Islet precursor cell (in vitro differentiated cells): Measurements from ENCODE around the gene RANBP3.
"Not testable (repeated sequence)": the region's sequence is repeated elsewhere in the genome, so short reads cannot be mapped to it uniquely, and the experiment has no call there.

ENCODE experiments used
- DNase-seq: peaks from one replicate; pipeline ENCODE4 v3.0.0-alpha.2; 2018

RANBP3 gene

DNA sequence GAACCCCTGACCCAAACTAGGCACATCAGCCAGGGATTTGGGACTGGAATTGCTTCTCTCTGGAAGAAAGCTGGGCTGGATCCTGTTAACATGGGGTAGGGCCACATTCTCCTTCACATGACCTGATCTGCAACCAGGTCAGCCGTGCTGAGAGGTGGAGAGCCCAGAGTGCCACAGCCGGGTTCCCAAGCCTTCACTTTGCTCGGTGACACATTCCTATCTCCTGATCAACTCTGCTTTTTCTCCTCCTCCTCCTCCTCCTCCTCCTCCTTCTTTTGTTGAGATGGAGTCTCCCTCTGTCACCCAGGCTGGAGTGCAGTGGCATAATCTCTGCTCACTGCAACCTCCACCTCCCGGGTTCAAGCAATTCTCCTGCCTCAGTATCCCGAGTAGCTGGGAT, 7.9 kb upstream of the RANBP3 start:
- DNase-seq = not testable (repeated sequence)

DNA sequence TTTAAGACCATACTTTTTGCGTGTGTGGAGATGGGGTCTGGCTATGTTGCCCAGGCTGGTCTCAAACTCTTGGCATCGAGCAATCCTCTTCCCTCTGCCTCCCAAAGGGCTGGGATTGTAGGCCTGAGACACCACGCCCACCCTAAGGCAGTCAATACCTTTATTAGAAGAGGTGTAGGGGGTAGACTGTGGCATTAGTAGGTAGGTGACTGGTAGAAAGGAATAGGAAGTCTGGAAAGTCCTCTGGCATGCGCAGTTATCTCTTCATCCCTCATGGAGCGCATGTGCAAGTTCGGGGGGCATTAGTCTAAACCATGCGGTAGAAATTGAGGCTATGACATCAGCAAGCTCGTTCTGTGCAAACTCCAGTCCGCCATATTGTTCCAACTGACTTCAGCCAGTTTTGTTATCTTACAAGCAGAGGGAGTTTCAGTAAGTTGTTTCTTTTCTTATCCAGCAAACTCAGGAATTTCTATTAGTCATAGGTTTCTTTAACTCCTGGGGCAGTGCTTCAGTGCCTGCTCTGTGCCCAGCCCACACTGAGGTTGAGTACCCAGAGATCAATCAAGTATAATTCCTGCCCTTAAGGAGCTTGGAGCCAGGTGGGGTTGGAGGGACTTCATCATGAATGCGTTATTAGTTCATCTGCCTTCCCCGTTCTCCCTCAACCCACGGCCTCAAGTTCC, 7.3 kb upstream of the RANBP3 start:
- no peak for DNase-seq

DNA sequence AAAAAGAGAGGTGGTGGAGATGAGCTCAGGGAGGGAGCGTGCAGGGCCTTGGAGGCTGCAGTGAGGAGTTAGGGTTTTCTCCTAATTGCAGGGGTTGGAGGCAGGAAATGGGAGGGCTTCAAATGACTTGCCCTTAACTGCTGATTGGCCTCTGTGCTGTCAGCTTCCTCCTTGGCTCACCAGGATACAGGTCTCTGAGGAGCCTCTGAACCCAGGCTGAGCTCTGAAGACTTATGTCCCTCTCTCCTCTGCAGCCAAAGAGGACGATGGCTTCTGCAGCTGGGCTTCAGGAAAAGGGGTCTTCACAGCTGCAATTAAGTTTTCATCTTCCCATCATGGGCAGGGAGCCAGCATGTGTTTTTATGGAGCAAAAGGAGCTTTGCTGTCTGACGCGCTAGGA, 6.7 kb upstream of the RANBP3 start:
- DNase-seq = no peak

DNA sequence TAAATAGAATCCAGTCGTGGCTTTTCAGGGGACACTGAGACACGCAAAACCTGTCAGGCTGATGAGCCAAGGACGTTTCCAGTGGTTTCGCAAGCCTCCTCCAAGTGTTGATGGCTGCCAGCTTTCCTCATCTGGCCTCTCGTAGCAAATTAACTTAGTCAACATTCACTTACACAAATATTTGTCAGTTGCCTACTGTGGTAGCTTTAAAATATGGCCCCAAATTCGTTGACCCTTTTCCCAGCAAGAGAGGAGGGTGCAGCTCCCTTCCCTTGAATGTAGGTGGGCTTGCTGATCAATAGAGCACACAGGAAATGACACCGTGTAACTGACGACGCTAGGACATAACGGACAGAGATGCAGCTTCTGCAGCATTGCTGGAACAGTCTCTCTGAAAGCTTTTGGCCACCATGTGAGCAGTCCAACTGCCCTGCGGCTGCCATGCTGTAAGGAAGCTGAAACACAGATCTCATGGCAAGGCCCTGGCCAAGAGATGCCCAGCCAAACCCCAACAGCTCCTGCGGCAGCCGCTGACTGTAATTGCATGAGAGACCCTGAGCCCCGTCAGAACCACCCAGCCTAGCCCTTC, 5.5 kb upstream of the RANBP3 start:
- no peak for DNase-seq

DNA sequence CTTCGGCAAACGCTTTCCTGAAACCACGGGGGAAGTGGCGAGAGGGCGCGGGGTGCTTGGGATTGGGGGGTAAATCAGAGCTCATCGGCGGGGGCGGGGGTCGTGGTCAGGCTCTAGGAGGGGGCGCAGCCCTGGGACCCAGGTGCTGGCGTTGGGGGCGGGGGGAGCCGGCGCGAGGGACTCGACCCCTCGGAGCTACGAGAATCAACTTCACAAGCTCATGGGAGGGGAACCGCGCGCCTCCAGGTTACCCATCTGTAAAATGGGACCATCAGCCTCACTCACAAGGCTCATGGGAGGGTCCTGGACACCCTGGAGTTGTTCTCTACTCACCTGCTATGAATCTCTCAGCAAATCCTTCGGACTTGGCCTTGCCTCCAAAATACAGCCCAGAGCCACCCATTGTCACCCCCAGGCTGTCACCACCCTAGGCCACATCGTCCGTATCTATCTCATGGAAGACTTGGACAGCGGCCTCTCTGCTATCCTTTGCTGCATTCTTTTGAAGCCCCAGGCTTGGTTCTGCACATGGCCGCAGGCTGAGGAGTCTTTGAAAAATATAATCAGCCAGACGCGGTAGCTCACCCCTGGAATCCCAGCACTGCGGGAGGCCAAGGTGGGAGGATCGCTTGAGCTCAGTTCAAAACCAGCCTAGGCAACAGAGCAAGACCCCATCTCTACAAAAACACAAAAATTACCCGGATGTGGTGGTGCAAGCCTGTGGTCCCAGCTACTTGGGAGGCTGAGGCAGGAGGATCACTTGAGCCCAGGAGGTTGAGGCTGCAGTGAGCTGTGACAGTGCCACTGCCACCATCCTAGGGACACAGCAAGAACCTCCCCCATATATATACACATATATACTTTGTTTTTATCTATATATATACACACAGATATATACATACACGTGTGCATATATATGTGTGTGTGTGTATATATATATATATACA, 939 bp upstream of the RANBP3 start:
- DNase-seq = no peak

DNA sequence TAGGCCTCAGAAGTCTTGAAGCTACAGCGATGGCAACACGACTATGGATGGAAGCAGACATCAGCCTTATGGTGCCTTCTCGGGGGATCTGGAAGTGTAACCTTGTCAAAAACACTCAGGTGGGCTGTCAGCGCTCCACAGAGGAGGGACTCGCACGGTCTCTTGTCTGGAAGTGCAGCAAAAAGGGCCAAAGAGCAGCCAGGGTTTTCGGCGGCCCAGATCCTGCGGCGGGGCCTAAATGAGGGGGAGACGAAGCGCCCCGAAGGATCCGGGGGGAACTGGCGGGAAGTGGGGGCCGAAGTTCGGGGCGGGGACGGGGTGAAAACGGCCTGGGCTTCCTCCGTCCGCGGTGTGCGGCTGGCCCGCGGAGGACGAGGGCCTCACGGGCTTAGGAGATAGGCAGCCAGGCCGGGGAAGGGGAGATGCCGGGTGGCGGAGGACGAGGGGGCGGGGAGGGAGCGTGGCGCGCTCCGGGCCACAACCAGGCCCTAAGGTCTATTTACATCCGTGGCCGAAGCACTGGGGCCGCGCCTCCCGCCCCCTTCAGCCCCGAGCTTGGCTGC, 637 bp downstream of the RANBP3 start:
- no peak for DNase-seq

DNA sequence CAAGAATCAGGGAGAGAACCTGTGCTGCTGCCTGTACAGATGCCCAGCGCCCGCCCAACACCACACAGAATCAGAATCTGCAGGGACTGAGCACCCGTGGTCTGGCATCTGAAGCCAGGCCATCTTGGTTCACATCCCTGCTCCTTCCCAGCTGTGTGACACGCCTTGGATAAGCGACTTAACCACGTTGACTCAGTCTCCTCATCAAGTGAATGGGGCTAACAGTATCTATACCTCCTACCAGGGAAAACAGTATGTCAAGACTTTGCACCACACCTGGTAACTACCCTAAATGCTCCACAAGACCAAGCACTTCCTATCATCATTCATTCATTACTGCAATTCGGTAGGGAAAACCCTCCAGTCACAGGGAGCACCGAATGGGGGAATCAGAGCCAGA, 1.2 kb downstream of the RANBP3 start:
- DNase-seq = no peak

DNA sequence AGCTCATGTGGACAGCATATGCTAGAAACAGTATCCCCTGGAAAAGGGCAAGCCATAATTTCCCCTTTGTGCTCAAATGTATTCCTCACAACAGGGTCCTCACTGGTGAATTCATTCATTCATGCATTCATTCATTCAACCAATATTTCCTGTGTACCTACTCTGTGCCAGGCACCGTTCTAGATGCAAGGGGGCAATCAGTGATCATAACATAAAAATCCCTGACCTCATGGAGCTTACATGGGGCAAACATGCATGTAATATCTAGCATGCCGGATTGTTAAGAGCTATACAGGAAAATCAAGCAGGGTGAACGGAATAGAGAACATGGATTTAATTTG, 2.6 kb downstream of the RANBP3 start:
- DNase-seq = no peak

DNA sequence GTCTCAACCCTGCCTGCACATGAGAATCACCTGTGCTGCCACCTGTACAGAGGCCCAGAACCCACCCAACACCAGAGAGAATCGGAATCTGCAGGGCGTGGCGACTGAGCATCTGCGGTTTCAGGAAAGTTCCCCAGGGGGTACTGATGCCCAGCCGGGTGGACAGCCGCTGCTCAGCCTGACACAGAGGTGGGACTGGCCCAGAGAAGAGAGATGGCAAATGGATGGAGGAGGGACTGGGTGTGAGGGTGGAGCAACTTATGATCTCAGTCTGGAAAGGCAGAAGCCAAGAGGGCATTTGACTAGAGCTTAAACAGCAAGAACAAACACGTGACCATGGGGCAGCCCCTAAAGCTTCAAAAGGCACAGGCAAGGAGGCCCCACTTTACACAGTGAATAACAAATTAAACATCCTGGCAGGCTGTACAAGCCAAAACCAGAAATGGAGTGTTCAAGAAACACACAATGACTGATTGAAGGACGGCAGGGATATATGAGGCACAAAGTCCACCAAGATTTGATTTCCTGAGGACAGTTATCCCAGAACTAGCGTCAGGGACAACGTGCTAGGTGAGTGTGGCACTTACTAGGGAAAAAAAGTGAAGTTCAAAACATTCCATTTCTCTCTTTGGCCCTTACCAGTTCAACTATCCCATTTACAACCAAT, 3.1 kb downstream of the RANBP3 start:
- no peak for DNase-seq

DNA sequence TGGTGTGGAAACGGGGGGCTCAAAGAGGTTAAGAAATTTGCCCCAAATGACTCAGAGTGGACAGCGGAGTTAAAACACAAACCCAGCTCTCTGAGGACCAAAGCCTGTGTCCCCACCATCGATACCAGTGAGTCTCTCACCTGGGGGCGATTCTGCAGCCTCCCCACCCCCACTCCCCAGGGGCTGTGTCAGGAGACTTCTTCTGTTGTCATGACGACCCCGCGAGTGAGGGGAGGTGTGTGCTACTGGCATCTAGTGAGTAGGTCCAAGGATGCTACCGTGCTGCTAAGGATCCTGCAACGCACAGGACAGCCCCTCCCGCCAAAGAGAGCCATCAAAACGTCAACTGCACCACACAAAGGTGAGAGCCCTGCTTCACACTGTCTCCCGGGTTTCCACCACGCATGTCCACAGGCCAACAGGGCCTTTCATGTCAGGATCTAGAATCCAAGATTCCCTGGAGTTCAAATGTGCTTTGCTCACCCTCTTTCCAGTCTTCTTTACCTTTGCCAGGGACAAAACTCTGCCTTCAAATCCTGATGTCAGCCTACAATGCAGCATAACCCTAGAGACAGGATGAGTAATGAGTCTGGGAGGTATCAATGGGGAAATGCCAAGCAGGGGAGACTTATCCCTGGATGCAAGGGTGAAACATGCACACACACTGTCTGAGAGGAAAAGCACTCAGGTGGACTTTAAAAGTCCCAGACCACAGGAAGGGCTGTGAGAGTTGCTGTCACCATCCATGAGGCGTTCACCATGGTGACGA, 3.9 kb downstream of the RANBP3 start:
- no peak for DNase-seq

DNA sequence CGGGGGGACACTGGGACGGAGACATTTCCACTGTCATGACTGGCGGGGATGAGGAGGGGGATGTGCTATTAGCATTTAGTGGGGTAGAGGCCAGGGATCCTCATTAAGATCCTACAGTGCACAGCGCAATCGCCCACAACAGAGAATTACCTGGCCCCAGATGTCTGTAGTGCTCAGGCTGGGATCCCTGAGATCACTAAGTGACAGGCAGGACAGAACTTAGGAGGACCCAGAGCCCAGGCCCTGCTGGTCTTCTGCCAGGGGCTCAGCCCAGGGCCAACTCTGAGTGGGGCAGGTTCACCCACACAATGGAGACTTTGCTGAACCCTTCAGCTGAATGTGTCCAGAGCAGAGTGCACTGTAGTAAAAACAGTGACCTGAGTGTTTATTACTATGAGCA, 4.6 kb downstream of the RANBP3 start:
- no peak for DNase-seq

DNA sequence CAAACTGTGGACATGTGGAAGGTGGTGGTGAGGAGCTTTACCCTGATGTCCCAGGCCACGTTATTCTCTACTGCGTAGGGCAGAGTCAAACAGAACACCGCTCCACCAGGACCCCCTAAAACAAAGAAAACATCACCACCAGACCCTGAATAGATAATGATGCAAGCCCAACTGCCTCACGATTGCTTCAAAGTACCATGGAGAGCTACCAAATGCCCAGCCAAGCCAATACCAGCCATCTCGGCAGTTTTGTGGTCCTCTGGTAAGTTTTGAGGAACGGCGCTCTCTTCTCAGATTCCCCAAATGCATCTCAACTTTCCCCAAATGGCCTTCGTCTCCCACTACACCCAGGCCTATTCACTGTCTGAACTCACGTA, 5.6 kb downstream of the RANBP3 start:
- no peak for DNase-seq

DNA sequence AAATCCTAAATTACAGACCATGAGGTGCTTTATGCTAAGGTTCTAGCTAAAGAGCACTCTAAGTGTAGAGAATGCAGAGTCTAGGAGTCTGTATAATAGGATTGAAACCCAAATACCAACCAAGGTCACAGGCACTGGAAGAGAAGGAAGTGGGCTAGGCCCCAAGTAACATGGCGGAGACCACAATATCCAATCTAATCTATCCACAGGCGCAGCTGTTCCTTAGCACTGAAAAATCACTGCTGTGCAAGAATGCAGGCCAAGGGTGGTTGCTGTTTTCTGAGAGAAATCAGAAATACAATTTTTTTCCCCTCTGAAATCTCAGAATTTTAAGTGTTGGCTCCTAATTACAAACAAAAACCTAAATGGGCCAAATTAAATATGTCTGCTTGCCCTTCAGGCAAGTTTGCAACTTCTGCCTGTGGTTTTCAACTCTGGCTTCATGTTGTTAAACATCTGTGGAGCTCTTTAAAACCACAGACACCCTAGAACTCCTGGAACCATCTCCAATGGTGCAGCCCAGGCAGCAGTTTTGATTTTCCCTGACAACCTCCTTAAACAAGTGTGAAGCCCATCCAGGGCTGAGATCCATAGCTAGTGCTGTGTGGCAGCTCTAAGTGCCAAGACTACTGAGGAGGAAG, 6.1 kb downstream of the RANBP3 start:
- no peak for DNase-seq

DNA sequence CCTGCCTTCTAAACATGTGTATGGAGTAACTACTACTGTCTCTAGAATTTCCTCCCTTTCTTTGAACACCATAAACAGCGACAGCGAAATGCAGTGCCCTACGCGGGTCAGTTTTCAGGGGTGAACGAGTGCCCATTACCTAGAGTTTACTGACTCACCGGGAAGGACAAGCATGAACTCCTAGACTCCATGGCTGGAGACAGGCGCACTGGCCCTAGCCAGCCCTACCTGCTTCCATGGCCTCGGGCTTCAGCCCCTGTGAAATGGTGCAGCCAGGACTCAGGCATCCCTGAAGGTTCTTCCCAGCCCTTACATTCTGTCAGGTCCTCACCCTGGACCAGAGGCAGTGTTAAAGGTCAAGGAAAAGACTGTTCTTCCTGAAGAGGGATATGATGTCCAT, 8.5 kb downstream of the RANBP3 start:
- DNase-seq = no peak

DNA sequence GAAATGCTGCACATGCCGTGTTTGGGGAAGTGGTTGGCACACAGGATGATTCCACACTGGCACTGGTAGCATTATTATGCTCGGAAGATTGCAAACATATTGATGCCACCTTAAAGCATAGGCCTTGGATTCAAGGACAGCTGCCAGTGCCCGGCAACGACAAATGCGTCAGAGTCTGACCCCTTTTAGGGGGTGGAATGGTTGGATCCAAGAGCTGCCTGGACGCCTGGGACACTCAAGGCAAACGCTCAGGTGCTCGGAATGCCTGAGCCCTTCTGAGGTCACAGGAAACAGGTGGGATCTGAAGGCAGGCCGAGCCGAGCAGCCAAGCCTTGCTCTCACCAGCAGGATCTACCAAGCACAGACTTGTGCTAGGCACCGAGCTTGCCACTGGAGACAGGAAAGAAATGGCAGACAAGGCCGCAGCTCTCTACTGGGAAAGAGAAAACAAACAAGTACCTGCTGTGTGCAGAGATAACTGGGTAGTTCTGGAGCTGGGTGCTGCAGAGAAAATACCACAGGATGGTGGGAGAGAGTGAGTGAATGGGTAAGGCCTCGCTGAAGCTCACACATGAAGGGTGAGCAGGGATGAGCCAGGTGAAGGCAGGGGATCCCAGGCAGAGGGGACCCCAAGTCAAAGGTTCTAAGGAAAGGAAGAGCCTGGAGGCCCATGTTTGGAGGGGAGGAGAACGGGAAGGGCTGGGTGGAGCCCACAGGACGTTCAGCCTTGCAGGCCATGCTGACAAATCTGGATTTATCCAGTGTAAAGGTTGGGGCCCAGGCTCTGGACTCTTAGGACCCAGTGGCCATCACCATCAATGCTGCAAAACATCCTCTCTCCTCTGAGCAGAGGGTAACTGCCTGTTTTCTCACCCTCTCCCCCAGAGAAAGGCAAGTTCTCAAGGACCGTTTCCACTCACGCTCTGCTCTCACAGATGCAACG, 9.2 kb downstream of the RANBP3 start:
- peak; percentile 71 for DNase-seq

DNA sequence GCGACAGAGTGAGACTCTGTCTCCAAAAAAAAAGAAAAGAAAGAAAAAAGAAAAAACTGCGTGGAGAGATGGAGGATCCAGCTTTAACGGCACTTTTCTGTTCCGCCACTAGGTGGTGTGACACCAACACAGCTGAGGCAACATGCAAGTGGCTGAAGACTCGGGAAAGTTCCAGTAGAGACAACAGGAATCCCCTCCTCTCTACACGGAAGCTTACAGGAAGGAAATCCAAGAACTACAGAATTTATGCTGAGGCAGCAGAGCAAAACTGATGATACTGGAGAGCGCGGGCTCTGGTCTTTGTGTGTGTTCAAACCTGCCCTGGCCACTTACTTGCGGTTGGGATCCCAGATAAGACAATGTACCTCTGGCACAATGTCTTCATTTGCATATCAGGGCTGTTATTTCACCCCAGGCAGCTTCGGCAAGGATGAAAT, 9.9 kb downstream of the RANBP3 start:
- DNase-seq = peak; percentile 78

DNA sequence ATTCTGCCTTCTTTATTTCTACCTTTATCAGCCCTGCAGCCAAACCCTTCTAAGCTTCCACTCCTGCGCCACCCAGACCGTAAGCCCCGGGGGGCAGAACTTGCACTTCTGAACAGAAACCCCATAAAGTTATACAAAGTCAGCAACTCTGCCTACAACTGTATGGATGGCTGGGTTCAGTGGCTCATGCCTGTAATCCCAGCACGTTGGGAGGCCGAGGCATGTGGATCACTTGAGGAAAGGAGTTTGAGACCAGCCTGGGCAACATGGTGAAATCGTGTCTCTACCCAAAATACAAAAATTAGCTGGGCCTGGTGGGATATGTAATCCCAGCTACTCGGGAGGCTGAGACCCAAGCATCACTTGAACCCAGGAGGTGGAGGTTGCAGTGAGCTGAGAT, 10.4 kb downstream of the RANBP3 start:
- DNase-seq = no peak

DNA sequence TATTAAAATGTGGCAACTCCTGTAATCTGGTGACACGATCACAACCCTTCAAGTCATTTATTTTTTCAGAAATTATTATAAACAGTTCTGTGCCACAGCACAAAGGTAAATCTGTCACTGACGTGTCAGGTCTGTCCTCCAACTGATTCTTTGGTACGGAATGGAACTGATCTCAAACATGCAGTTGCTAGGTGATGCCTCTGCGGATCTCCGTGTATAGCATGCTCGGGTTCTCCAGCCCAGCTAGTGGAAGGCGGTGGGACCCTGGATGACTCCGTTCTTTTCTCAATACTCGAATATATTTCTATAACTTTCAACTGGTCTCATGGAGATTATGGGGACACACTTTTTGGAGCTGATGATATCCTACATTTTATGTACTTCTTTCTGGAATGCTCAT, 11.0 kb downstream of the RANBP3 start:
- DNase-seq = no peak

DNA sequence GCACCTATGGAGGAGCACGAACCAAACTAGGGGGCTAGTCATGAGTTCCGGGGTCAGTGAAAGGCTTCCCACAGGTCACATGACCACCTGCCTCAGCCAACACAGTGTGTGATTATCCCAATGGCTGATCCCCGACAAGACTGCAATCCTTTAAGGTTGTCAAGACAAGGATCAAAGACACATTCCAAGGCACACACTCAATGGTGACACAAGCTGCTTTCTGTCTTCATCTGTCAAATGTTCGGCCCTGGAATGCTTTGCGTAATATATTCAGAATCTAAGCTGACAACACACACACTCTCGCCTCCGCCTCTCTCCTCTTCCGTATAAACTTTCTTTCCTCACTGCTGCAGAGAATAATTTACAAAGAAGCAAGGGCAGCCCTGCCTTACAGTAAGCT, 11.7 kb downstream of the RANBP3 start:
- peak; percentile 77 for DNase-seq

DNA sequence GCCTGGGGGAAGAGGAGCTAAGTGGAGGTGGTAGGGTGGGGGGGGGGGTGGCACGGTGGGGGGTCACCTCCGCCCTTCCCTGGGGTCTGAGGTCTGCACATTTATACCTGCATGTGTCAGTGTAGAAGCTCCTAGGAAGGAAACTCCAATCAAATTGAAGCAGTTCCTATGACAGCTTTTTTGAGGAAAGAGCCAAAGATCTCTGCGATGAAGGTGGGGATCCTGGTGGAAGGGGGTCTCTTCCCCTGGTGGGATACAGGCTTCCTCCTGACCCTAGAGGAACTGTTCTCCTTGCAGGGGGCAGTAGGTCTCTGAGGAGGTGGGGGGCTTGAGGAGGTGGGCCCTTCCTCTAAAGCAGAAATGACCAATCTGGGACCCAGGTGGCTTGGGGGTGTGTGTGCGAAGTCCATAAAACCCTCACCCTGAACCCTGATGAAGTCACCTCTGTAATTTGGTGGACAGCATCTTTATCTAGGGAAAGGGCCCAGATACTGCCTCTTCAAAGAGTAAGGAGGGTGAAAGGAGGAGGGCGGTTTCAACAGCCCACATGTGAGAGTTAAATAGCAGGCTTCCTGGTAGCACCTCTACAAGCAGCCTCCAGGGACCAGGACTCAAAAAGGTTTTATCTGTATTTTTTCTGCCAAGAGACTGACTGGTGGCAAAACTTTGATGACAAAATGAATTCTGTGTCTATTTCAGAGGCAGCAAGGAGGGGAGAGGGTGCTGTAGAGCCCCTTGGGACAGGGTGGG, 12.9 kb downstream of the RANBP3 start:
- no peak for DNase-seq
